ENCODE measurements around the gene MATN4. TPM values are rescaled to one million over a fixed set of nuclear protein-coding genes. Genes with fewer than 3 reads are reported as not detected.

The MATN4 gene
- total and polyA plus RNA-seq, 4 experiments from 2014 or later, result not detected

- no peak overlapping the region for H3K27ac Mint-ChIP-seq
- H3K4me1 ChIP-seq (ENCODE audit: insufficient read depth, low read length), result peaks cover 30% of the 10 kb centered on the region
- peaks cover 10 to 48% (median 22%) of the 10 kb centered on the region in 4 donors for H3K4me1 Mint-ChIP-seq
Observed at GRCh38 chr20:45350217-45350616, 42.1 kb upstream of the MATN4 start.

GRCh38 chr20:45347936-45348778 lies 40.1 kb upstream of the MATN4 start, which contains the start of gene SDC4:
Gene SDC4 (minus strand): TSS chr20:45348424. CDS start chr20:45348384, 40 bp downstream.
- DNase-seq, result peak; percentile 50 to 65 (median 55)
- no peaks in the 10 kb centered on the region for H3K36me3 ChIP-seq (ENCODE audit: insufficient read depth, low read length)
- intact Hi-C loops (cut with micrococcal nuclease), result no loop called here
- peaks cover 29% of the 10 kb centered on the region for H3K4me1 ChIP-seq (ENCODE audit: insufficient read depth, low read length)
- peaks cover 3 to 37% (median 17%) of the 10 kb centered on the region in 4 donors for H3K4me1 Mint-ChIP-seq
- no peaks in the 10 kb centered on the region for H3K9me3 ChIP-seq (ENCODE audit: control insufficient read depth in 1 of 2, low read length in 2 of 2)
- H3K9me3 Mint-ChIP-seq, result no peaks in the 10 kb centered on the region
- H3K27ac ChIP-seq (ENCODE audit: low read depth, low read length), result peak within 1 kb of the TSS; percentile 58
- CTCF ChIA-PET (ENCODE audit: partially characterized antibody), result interaction anchor here (0.9 to 2.1 kb wide), 8 partner anchors 12 to 423 kb away, joined by 3 to 11 read pairs (median 4); no protein-coding TSS in a partner anchor
- POLR2A ChIA-PET (ENCODE audit: partially characterized antibody), result interaction anchor here (0.7 to 2.8 kb wide), 6 partner anchors 9 to 68 kb away, joined by 3 to 15 read pairs (median 7); partner anchors contain the start of genes PIGT and SYS1
- H3K36me3 Mint-ChIP-seq, result no peaks in the 10 kb centered on the region
- no peaks in the 10 kb centered on the region for H3K27me3 ChIP-seq (ENCODE audit: insufficient read depth, low read length)
- peak within 1 kb of the TSS; percentile 75 to 94 (median 84) for H3K4me3 Mint-ChIP-seq
- peak within 1 kb of the TSS; percentile 42 to 72 for H3K4me3 ChIP-seq (ENCODE audit: low read length in 2 of 2)
- no peaks in the 10 kb centered on the region for H3K27me3 Mint-ChIP-seq
- H3K27ac Mint-ChIP-seq, result peak within 1 kb of the TSS in 6 of 7 donors; percentile 35 to 78 (median 55)

More at GRCh38 chr20:45350217-45350616, 42.1 kb upstream of the MATN4 start:
- Mint-ChIP-seq H3K9me3 (no peaks in the 10 kb centered on the region), H3K4me3 (peak overlapping the region in 1 of 8 donors; percentile 8), H3K36me3 (no peaks in the 10 kb centered on the region), H3K27me3 (no peaks in the 10 kb centered on the region)
- Histone ChIP-seq H3K27ac (ENCODE audit: low read depth, low read length) (no peak overlapping the region), H3K9me3 (ENCODE audit: control insufficient read depth in 1 of 2, low read length in 2 of 2) (no peaks in the 10 kb centered on the region), H3K27me3 (ENCODE audit: insufficient read depth, low read length) (no peaks in the 10 kb centered on the region), H3K36me3 (ENCODE audit: insufficient read depth, low read length) (no peaks in the 10 kb centered on the region), H3K4me3 (ENCODE audit: low read length in 2 of 2) (no peak overlapping the region)
- intact Hi-C loops (cut with micrococcal nuclease), result no loop called here
- ChIA-PET CTCF (ENCODE audit: partially characterized antibody) (interaction anchor here (1.4 to 1.7 kb wide), 2 partner anchors 24 to 39 kb away, joined by 3 to 5 read pairs; no protein-coding TSS in a partner anchor), POLR2A (ENCODE audit: partially characterized antibody) (no interaction called here)
- DNase-seq, result no peak

GRCh38 chr20:45347297-45347935 lies 39.3 kb upstream of the MATN4 start:
- H3K27ac Mint-ChIP-seq, result peak overlapping the region in 4 of 7 donors; percentile 46 to 78 (median 58)
- Histone ChIP-seq H3K4me1 (ENCODE audit: insufficient read depth, low read length) (peaks cover 29% of the 10 kb centered on the region), H3K27ac (ENCODE audit: low read depth, low read length) (peak overlapping the region; percentile 58), H3K36me3 (ENCODE audit: insufficient read depth, low read length) (no peaks in the 10 kb centered on the region), H3K27me3 (ENCODE audit: insufficient read depth, low read length) (no peaks in the 10 kb centered on the region), H3K9me3 (ENCODE audit: control insufficient read depth in 1 of 2, low read length in 2 of 2) (no peaks in the 10 kb centered on the region), H3K4me3 (ENCODE audit: low read length in 2 of 2) (peak overlapping the region; percentile 42 to 72)
- intact Hi-C loops (cut with micrococcal nuclease), result no loop called here
- H3K9me3 Mint-ChIP-seq, result no peaks in the 10 kb centered on the region
- H3K27me3 Mint-ChIP-seq, result no peaks in the 10 kb centered on the region
- H3K4me3 Mint-ChIP-seq, result peak overlapping the region; percentile 75 to 94 (median 84)
- no peak for DNase-seq
- ChIA-PET POLR2A (ENCODE audit: partially characterized antibody) (interaction anchor here (0.7 to 2.8 kb wide), 5 partner anchors 9 to 68 kb away, joined by 3 to 15 read pairs (median 8); partner anchors contain the start of genes PIGT and SYS1), CTCF (ENCODE audit: partially characterized antibody) (interaction anchor here (0.9 to 2.1 kb wide), 6 partner anchors 12 to 238 kb away, joined by 3 to 11 read pairs (median 4); no protein-coding TSS in a partner anchor)
- H3K36me3 Mint-ChIP-seq, result no peaks in the 10 kb centered on the region
- peaks cover 3 to 36% (median 17%) of the 10 kb centered on the region in 4 donors for H3K4me1 Mint-ChIP-seq

- H3K4me1 ChIP-seq (ENCODE audit: insufficient read depth, low read length), result peaks cover 29% of the 10 kb centered on the region
- H3K36me3 ChIP-seq (ENCODE audit: insufficient read depth, low read length), result no peaks in the 10 kb centered on the region
- peak overlapping the region in 6 of 8 donors; percentile 45 to 94 (median 78) for H3K4me3 Mint-ChIP-seq
- no peaks in the 10 kb centered on the region for H3K36me3 Mint-ChIP-seq
- intact Hi-C loops (cut with micrococcal nuclease), result no loop called here
- ChIA-PET POLR2A (ENCODE audit: partially characterized antibody) (interaction anchor here (2.1 to 2.8 kb wide), 3 partner anchors 10 to 26 kb away, joined by 8 to 15 read pairs (median 9); partner anchors contain the start of gene SYS1), CTCF (ENCODE audit: partially characterized antibody) (interaction anchor here (1.2 to 2.1 kb wide), 4 partner anchors 13 to 90 kb away, joined by 3 to 11 read pairs (median 7); no protein-coding TSS in a partner anchor)
- H3K27ac ChIP-seq (ENCODE audit: low read depth, low read length), result no peak overlapping the region
- no peaks in the 10 kb centered on the region for H3K9me3 ChIP-seq (ENCODE audit: control insufficient read depth in 1 of 2, low read length in 2 of 2)
- no peaks in the 10 kb centered on the region for H3K27me3 Mint-ChIP-seq
- H3K4me1 Mint-ChIP-seq, result peaks cover 3 to 36% (median 17%) of the 10 kb centered on the region in 4 donors
- H3K27ac Mint-ChIP-seq, result peak overlapping the region in 2 of 7 donors; percentile 10 to 58
- no peaks in the 10 kb centered on the region for H3K9me3 Mint-ChIP-seq
- DNase-seq, result no peak
- no peaks in the 10 kb centered on the region for H3K27me3 ChIP-seq (ENCODE audit: insufficient read depth, low read length)
- no peak overlapping the region for H3K4me3 ChIP-seq (ENCODE audit: low read length in 2 of 2)
Observed at GRCh38 chr20:45346851-45347250, 38.8 kb upstream of the MATN4 start.

GRCh38 chr20:45346291-45346718 lies 38.2 kb upstream of the MATN4 start:
- no peak for DNase-seq
- H3K27ac Mint-ChIP-seq, result peak overlapping the region in 3 of 7 donors; percentile 10 to 58 (median 37)
- H3K4me1 ChIP-seq (ENCODE audit: insufficient read depth, low read length), result peaks cover 29% of the 10 kb centered on the region
- no peaks in the 10 kb centered on the region for H3K27me3 Mint-ChIP-seq
- peak overlapping the region in 3 of 8 donors; percentile 17 to 80 (median 57) for H3K4me3 Mint-ChIP-seq
- no peak overlapping the region for H3K27ac ChIP-seq (ENCODE audit: low read depth, low read length)
- POLR2A ChIA-PET (ENCODE audit: partially characterized antibody), result interaction anchor here (2.1 to 2.8 kb wide), 2 partner anchors 10 to 27 kb away, joined by 8 to 9 read pairs; no protein-coding TSS in a partner anchor
- intact Hi-C loops (cut with micrococcal nuclease), result no loop called here
- no peaks in the 10 kb centered on the region for H3K9me3 Mint-ChIP-seq
- H3K36me3 ChIP-seq (ENCODE audit: insufficient read depth, low read length), result no peaks in the 10 kb centered on the region
- no peaks in the 10 kb centered on the region for H3K9me3 ChIP-seq (ENCODE audit: control insufficient read depth in 1 of 2, low read length in 2 of 2)
- H3K36me3 Mint-ChIP-seq, result no peaks in the 10 kb centered on the region
- no peaks in the 10 kb centered on the region for H3K27me3 ChIP-seq (ENCODE audit: insufficient read depth, low read length)
- H3K4me1 Mint-ChIP-seq, result peaks cover 3 to 36% (median 17%) of the 10 kb centered on the region in 4 donors
- CTCF ChIA-PET (ENCODE audit: partially characterized antibody), result interaction anchor here (1.2 to 1.9 kb wide), 4 partner anchors 13 to 90 kb away, joined by 3 to 8 read pairs (median 4); no protein-coding TSS in a partner anchor
- H3K4me3 ChIP-seq (ENCODE audit: low read length in 2 of 2), result no peak overlapping the region

GRCh38 chr20:45345104-45345936 lies 37.2 kb upstream of the MATN4 start:
- H3K9me3 ChIP-seq (ENCODE audit: control insufficient read depth in 1 of 2, low read length in 2 of 2), result no peaks in the 10 kb centered on the region
- H3K27ac ChIP-seq (ENCODE audit: low read depth, low read length), result no peak overlapping the region
- ChIA-PET CTCF (ENCODE audit: partially characterized antibody) (interaction anchor here (1.2 kb wide), 1 partner anchor 91 kb away, joined by 3 read pairs; no protein-coding TSS in a partner anchor), POLR2A (ENCODE audit: partially characterized antibody) (interaction anchor here (2.8 kb wide), 1 partner anchor 11 kb away, joined by 9 read pairs; no protein-coding TSS in a partner anchor)
- peak overlapping the region in 2 of 7 donors; percentile 11 to 62 for H3K27ac Mint-ChIP-seq
- no peaks in the 10 kb centered on the region for H3K9me3 Mint-ChIP-seq
- peaks cover 29% of the 10 kb centered on the region for H3K4me1 ChIP-seq (ENCODE audit: insufficient read depth, low read length)
- peaks cover 3 to 36% (median 17%) of the 10 kb centered on the region in 4 donors for H3K4me1 Mint-ChIP-seq
- H3K36me3 ChIP-seq (ENCODE audit: insufficient read depth, low read length), result no peaks in the 10 kb centered on the region
- H3K36me3 Mint-ChIP-seq, result no peaks in the 10 kb centered on the region
- H3K4me3 Mint-ChIP-seq, result peak overlapping the region in 4 of 8 donors; percentile 7 to 57 (median 30)
- no peak overlapping the region for H3K4me3 ChIP-seq (ENCODE audit: low read length in 2 of 2)
- no peaks in the 10 kb centered on the region for H3K27me3 Mint-ChIP-seq
- no peaks in the 10 kb centered on the region for H3K27me3 ChIP-seq (ENCODE audit: insufficient read depth, low read length)
- DNase-seq, result no peak
- intact Hi-C loops (cut with micrococcal nuclease), result no loop called here
